Urothelium cell line (cell line): ENCODE results near the gene RRP15.
A peak's percentile ranks its signal among the peaks of the same experiment; 100 is the strongest.

ENCODE experiments used
- DNase-seq: peaks from one replicate; pipeline ENCODE4 v3.0.0; 2011; ENCODE audit warnings: low spot score, mixed read lengths
- FAIRE-seq: peaks from 2 replicates; lab custom pipeline; 2011; peaks lifted over from hg19 to GRCh38; lab: Jason Lieb, UNC

Gene RRP15

GRCh38 chr1:218336328-218336727 is 51.2 kb downstream of the RRP15 start:
- FAIRE-seq = no peak
- DNase-seq = no peak

- no peak for DNase-seq
- FAIRE-seq = no peak
These were observed 54.3 kb downstream of the RRP15 start for GRCh38 chr1:218339267-218339831.

GRCh38 chr1:218341325-218341724 is 56.2 kb downstream of the RRP15 start:
- FAIRE-seq = no peak

GRCh38 chr1:218342091-218342490 is 57.0 kb downstream of the RRP15 start:
- DNase-seq (no peak), FAIRE-seq (no peak)

More at GRCh38 chr1:218341325-218341724, 56.2 kb downstream of the RRP15 start:
- no peak for DNase-seq

GRCh38 chr1:218344814-218345672 is 60.0 kb downstream of the RRP15 start, which contains the start of gene TGFB2:
Gene TGFB2 (plus strand): TSS chr1:218345336. CDS start chr1:218346702, 1,366 bp downstream.
- FAIRE-seq (no peak), DNase-seq (peak; percentile 68)

- FAIRE-seq = no peak
- peak; percentile 70 for DNase-seq
These were observed 60.7 kb downstream of the RRP15 start for GRCh38 chr1:218345673-218346390.

- no peak for FAIRE-seq
- DNase-seq = peak; percentile 31
These were observed 61.5 kb downstream of the RRP15 start for GRCh38 chr1:218346391-218347204.

GRCh38 chr1:218347336-218347722 is 62.2 kb downstream of the RRP15 start:
- FAIRE-seq = no peak
- peak; percentile 24 for DNase-seq

GRCh38 chr1:218347723-218348627 is 62.9 kb downstream of the RRP15 start:
- FAIRE-seq (no peak), DNase-seq (peak; percentile 49)

GRCh38 chr1:218348628-218349071 is 63.6 kb downstream of the RRP15 start:
- no peak for FAIRE-seq
- DNase-seq = no peak

- DNase-seq = no peak
- FAIRE-seq = no peak
These were observed 64.4 kb downstream of the RRP15 start for GRCh38 chr1:218349348-218350034.

GRCh38 chr1:218350035-218350525 is 65.0 kb downstream of the RRP15 start:
- FAIRE-seq (no peak), DNase-seq (no peak)

- DNase-seq = no peak
- FAIRE-seq = no peak
These were observed 65.7 kb downstream of the RRP15 start for GRCh38 chr1:218350801-218351266.

GRCh38 chr1:218351391-218352074 is 66.4 kb downstream of the RRP15 start:
- DNase-seq (peak; percentile 50), FAIRE-seq (no peak)

- FAIRE-seq (no peak), DNase-seq (no peak)
These were observed 67.0 kb downstream of the RRP15 start for GRCh38 chr1:218352075-218352438.

GRCh38 chr1:218353656-218354055 is 68.6 kb downstream of the RRP15 start:
- DNase-seq (no peak), FAIRE-seq (no peak)

GRCh38 chr1:218355278-218355677 is 70.2 kb downstream of the RRP15 start:
- DNase-seq (no peak), FAIRE-seq (no peak)

- DNase-seq = no peak
- no peak for FAIRE-seq
These were observed 72.3 kb downstream of the RRP15 start for GRCh38 chr1:218357211-218357892.
